SU-DHL-6 (cell line): Measurements from ENCODE around the gene KATNAL1.

Experiments
- EZH2phosphoT487 ChIP-seq: fragments of 200-600 bp; sonication (generic), shearing (Covaris generic); conservative IDR thresholded peaks from 2 replicates; pipeline ENCODE4 v1.6.1; 2018; ENCODE audit warnings: mild to moderate bottlenecking, antibody characterized with exemption, low read length, moderate library complexity, mixed read lengths
- TF ChIP-seq, protein P1 (sequence below): fragments of 200-600 bp; sonication (generic); IDR thresholded peaks from one replicate; pipeline ENCODE4 v1.5.1; 2017; ENCODE audit warnings: antibody characterized with exemption, mild to moderate bottlenecking, low read length, moderate library complexity; ENCODE audit not compliant: insufficient read depth, poor library complexity, severe bottlenecking

GRCh38 chr13:30163441-30163840 lies 143.9 kb downstream of the KATNAL1 start:
- TF ChIP-seq, protein P1, sequence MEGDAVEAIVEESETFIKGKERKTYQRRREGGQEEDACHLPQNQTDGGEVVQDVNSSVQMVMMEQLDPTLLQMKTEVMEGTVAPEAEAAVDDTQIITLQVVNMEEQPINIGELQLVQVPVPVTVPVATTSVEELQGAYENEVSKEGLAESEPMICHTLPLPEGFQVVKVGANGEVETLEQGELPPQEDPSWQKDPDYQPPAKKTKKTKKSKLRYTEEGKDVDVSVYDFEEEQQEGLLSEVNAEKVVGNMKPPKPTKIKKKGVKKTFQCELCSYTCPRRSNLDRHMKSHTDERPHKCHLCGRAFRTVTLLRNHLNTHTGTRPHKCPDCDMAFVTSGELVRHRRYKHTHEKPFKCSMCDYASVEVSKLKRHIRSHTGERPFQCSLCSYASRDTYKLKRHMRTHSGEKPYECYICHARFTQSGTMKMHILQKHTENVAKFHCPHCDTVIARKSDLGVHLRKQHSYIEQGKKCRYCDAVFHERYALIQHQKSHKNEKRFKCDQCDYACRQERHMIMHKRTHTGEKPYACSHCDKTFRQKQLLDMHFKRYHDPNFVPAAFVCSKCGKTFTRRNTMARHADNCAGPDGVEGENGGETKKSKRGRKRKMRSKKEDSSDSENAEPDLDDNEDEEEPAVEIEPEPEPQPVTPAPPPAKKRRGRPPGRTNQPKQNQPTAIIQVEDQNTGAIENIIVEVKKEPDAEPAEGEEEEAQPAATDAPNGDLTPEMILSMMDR: no peak
- no peak for TF ChIP-seq EZH2phosphoT487
